KMS-11 (cell line): Measurements from ENCODE around the gene PGAM2.

Experiments used
- H2AFZ ChIP-seq: fragments of 200-600 bp; sonication (generic); 2 replicates; pipeline ENCODE4 v1.6.1; 2016; ENCODE audit warnings: antibody characterized with exemption, mixed run types, low read depth
- H3K27ac ChIP-seq: fragments of 200-600 bp; sonication (generic); 2 replicates; pipeline ENCODE4 v1.6.1; 2016; ENCODE audit warnings: mild to moderate bottlenecking, mixed run types
- H3K27me3 ChIP-seq: fragments of 200-600 bp; sonication (generic); 2 replicates; pipeline ENCODE4 v1.6.1; 2017; ENCODE audit warnings: mild to moderate bottlenecking, low read depth, mixed run types, moderate library complexity; ENCODE audit not compliant: insufficient read depth
- H3K36me3 ChIP-seq: fragments of 200-600 bp; sonication (generic); 2 replicates; pipeline ENCODE4 v1.6.1; 2017; ENCODE audit warnings: mild to moderate bottlenecking, mixed run types; ENCODE audit not compliant: insufficient read depth
- H3K4me1 ChIP-seq: fragments of 200-600 bp; sonication (generic); 2 replicates; pipeline ENCODE4 v1.6.1; 2016; ENCODE audit warnings: mild to moderate bottlenecking, low read depth, mixed run types; ENCODE audit not compliant: poor library complexity, severe bottlenecking
- H3K4me2 ChIP-seq: fragments of 200-600 bp; sonication (generic); 2 replicates; pipeline ENCODE4 v1.7.0; 2016; ENCODE audit warnings: mild to moderate bottlenecking, mixed run types
- H3K4me3 ChIP-seq: fragments of 200-600 bp; sonication (generic); IDR thresholded peaks from 2 replicates; pipeline ENCODE4 v1.6.1; 2017; ENCODE audit warnings: low read depth, low read length, mixed read lengths; ENCODE audit not compliant: insufficient read depth
- H3K79me2 ChIP-seq: fragments of 200-600 bp; sonication (generic); 2 replicates; pipeline ENCODE4 v1.6.1; 2016; ENCODE audit warnings: low read depth, mixed run types; ENCODE audit not compliant: insufficient read depth
- H3K9ac ChIP-seq: fragments of 200-600 bp; sonication (generic); 2 replicates; pipeline ENCODE4 v1.6.1; 2016; ENCODE audit warnings: mild to moderate bottlenecking, mixed run types
- H4K20me1 ChIP-seq: fragments of 200-600 bp; sonication (generic); 2 replicates; pipeline ENCODE4 v1.6.1; 2016; ENCODE audit warnings: mild to moderate bottlenecking, mixed run types; ENCODE audit not compliant: insufficient read depth
- CTCF ChIP-seq: fragments of 200-600 bp; sonication (generic); conservative IDR thresholded peaks from 2 replicates; pipeline ENCODE4 v1.6.1; 2017; ENCODE audit warnings: low read depth, mild to moderate bottlenecking, antibody characterized with exemption, low read length, moderate library complexity, mixed read lengths

Gene PGAM2

GRCh38 chr7:44103923-44104859, 38.8 kb upstream of the PGAM2 start, which contains the start of gene AEBP1:
AEBP1 (plus strand) TSS chr7:44104345; CDS start chr7:44104666, 321 bp downstream.
- Histone ChIP-seq H3K4me2 (no peak within 1 kb of the TSS), H3K79me2 (no peaks in the 10 kb centered on the region), H3K27me3 (peaks cover 8% of the 10 kb centered on the region; the same call in 1 of the 2 replicates), H3K4me1 (no peaks in the 10 kb centered on the region), H3K9ac (no peak within 1 kb of the TSS), H3K4me3 (no peak within 1 kb of the TSS), H3K27ac (no peak within 1 kb of the TSS), H3K36me3 (no peaks in the 10 kb centered on the region), H4K20me1 (no peaks in the 10 kb centered on the region), H2AFZ (no peak within 1 kb of the TSS)
- no peak for TF ChIP-seq CTCF

DNA sequence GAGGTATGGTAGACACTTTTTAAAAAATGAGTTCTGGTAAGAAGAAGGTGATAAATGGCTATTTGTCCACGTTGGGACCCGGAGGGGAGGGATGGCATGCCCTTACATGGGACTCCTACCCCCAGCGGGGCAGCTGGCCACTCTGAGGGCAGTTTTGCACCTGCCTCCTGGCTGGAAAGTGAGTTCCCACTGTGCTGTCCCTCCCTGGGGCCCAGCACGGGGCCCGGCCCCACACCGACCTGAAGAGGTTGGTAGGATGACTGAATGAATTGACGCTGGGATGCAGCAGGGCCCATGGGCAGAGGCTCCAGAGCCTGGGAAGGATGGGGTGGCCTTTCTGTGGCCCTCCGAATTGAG, 38.2 kb upstream of the PGAM2 start:
- no peak overlapping the region for H3K4me2 ChIP-seq
- no peaks in the 10 kb centered on the region for H3K4me1 ChIP-seq
- no peak overlapping the region for H3K9ac ChIP-seq
- H3K27me3 ChIP-seq, result peaks cover 8% of the 10 kb centered on the region; the same call in 1 of the 2 replicates
- H3K79me2 ChIP-seq, result no peaks in the 10 kb centered on the region
- no peak overlapping the region for H3K27ac ChIP-seq
- no peaks in the 10 kb centered on the region for H3K36me3 ChIP-seq
- no peak overlapping the region for H3K4me3 ChIP-seq
- no peaks in the 10 kb centered on the region for H4K20me1 ChIP-seq
- H2AFZ ChIP-seq, result no peak overlapping the region
- no peak for TF ChIP-seq CTCF

- Histone ChIP-seq H3K4me2 (no peak overlapping the region), H4K20me1 (no peaks in the 10 kb centered on the region), H3K36me3 (no peaks in the 10 kb centered on the region), H2AFZ (no peak overlapping the region), H3K9ac (no peak overlapping the region), H3K4me3 (no peak overlapping the region), H3K79me2 (no peaks in the 10 kb centered on the region), H3K4me1 (peaks cover 4% of the 10 kb centered on the region), H3K27me3 (peaks cover 8% of the 10 kb centered on the region; the same call in 1 of the 2 replicates), H3K27ac (no peak overlapping the region)
- TF ChIP-seq CTCF, result no peak
Observed at GRCh38 chr7:44102846-44103565, 37.6 kb upstream of the PGAM2 start.

DNA sequence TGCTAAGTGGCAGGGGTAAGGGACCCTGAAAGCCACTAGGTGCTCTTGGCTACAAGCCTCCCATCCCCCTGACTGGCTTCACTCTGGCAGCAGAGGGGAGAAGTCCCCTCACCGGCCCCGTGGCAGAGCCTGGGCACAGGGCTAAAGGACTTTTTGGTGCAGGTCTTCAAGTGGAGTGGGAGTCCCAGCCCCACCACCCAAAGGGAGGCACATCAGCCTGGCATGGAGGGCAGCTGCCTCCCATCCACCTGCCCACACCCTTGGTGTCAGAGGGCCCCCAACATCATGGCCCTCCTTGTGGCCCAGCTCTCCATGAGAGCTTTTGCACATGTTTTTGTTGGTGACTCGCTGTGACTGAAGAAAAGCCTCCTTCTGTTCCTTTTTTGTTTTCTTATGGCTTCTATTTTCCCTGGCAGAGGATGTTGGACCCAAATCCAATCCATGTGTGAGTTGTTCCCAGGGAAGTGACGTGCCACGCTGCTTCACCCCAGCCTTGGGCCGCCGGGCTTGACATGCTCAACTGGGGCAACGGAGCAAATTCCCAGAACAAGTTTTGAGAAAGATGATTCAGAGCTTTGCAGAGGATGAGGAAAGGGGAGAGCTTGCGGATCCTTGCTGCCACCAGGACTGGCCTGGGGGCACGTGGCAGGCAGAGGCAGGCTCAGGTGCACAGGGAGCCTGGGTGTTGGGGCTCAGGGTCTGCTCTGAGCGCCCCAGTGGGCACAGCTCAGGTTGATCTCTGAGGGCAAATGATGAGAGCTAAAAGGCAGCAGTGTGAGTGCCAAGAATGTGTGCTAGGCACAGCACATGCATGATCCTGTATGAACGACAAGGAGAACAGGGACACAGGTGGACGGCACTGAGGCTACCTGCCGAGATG, 36.8 kb upstream of the PGAM2 start:
- Histone ChIP-seq H3K4me1 (peaks cover 12% of the 10 kb centered on the region), H3K36me3 (no peaks in the 10 kb centered on the region), H3K27ac (no peak overlapping the region), H3K79me2 (no peaks in the 10 kb centered on the region), H3K4me3 (no peak overlapping the region), H2AFZ (no peak overlapping the region), H3K9ac (no peak overlapping the region), H3K4me2 (no peak overlapping the region), H3K27me3 (peaks cover 8% of the 10 kb centered on the region; the same call in 1 of the 2 replicates), H4K20me1 (no peaks in the 10 kb centered on the region)
- TF ChIP-seq CTCF, result no peak
